Mammary epithelial cell (primary cell): ENCODE measurements around the gene DIAPH3.

Source experiments
- EZH2 ChIP-seq: IDR thresholded peaks from 2 replicates; pipeline ENCODE4 v1.6.1; 2012; ENCODE audit warnings: low read length, inconsistent platforms, borderline replicate concordance
- TF ChIP-seq, protein P1 (sequence below), 2 donors: IDR thresholded peaks in 1 of 2; conservative IDR thresholded peaks in 1 of 2; 2 replicates each; pipeline ENCODE4 v1.5.1; 2011 to 2012; ENCODE audit warnings: inconsistent platforms in 2 of 2, low read length in 2 of 2, mild to moderate bottlenecking in 2 of 2, control low read depth in 1 of 2, low read depth in 1 of 2; ENCODE audit not compliant: insufficient read depth in 1 of 2; ENCODE audit errors: extremely low read depth in 1 of 2

DNA sequence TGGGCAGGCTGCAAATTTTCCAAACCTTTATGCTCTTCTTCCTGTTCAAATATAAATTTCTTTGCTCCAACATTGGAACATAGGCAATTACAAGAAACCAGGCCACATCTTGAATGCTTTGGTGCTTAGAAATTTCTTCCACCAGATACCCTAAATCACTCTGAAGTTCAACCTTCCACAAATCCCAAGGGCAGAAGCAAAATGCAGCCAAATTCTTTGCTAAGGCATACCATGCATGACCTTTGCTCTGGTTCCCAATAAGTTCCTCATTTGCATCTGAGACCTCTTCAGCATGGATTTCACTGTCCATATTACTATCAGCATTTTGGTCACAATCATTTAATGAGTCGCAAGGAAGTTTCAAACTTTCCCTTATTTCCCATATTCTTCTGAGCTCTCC, 130.9 kb downstream of the DIAPH3 start:
- TF ChIP-seq, protein P1, sequence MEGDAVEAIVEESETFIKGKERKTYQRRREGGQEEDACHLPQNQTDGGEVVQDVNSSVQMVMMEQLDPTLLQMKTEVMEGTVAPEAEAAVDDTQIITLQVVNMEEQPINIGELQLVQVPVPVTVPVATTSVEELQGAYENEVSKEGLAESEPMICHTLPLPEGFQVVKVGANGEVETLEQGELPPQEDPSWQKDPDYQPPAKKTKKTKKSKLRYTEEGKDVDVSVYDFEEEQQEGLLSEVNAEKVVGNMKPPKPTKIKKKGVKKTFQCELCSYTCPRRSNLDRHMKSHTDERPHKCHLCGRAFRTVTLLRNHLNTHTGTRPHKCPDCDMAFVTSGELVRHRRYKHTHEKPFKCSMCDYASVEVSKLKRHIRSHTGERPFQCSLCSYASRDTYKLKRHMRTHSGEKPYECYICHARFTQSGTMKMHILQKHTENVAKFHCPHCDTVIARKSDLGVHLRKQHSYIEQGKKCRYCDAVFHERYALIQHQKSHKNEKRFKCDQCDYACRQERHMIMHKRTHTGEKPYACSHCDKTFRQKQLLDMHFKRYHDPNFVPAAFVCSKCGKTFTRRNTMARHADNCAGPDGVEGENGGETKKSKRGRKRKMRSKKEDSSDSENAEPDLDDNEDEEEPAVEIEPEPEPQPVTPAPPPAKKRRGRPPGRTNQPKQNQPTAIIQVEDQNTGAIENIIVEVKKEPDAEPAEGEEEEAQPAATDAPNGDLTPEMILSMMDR (conservative IDR thresholded peaks at IDR 0.05 in 1 of 2, IDR thresholded peaks at IDR 0.05 in 1 of 2; ENCODE audit: extremely low read depth in 1 of 2, insufficient read depth in 1 of 2, low read depth in 1 of 2, low read length in 2 of 2): no peak
- no peak for TF ChIP-seq EZH2
